GM19438 (cell line): Measurements from ENCODE around the gene SERTAD2.
A peak's percentile ranks its signal among the peaks of the same experiment; 100 is the strongest.

ENCODE experiments used
- ATAC-seq: cut with Tn5 transposase; IDR thresholded peaks from one replicate; pipeline ENCODE4 v1.9.1; 2021; ENCODE audit warnings: low read depth; ENCODE audit not compliant: unreplicated experiment

Gene SERTAD2

DNA sequence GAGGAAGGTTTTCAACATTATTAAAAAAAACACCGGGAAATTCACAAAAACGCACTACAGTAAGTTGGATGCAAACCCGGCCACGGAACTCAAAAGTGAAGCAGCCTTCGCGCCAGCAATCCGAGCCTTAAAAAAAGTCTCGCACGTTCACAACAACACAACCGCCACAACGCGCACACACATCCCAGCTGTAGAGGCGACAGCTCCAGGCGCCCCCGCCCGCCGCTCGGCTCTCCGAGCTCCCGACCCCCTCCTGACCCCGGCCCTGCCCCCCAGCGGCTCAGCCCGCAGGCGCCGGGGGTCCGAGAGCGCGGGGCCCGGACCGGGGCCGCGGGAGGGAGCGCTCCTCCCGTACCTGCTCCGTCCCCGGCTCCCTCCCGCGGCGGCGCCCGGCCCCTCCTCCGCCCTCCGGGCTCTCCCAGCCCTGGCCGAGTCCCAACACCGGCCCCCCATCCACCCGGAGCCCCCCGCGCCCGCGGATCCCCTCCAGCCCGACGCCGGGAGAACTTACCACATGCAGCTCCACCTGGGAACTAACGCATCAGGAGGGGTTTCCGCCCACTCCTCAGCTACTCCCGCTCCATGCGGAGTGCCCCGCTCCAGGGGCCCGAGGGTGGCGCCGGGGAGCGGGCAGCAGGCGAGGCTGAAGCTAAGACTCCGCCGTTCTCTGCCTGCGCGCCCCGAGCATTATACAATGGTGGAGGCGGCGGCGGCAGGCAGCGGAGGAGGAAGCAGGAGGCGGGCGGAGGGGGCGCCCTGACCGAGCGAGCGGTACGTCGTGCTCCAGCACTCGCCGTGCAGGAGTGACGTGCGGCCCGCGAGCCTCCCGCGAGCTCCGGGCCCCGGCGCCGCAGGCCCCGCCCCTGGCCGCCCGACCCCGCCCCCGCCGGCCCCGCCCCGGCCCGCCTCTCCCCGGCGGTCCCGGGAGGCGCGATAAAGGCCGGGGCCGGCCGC, at the start of gene SERTAD2:
SERTAD2 (minus strand) TSS at position 805 of the 954 bp plus-strand sequence. CDS start 17,042 bp downstream, outside the sequence.
- peak; percentile 62 for ATAC-seq

- no peak for ATAC-seq
These were observed 46.6 kb upstream of the SERTAD2 start for GRCh38 chr2:64700133-64700809.

DNA sequence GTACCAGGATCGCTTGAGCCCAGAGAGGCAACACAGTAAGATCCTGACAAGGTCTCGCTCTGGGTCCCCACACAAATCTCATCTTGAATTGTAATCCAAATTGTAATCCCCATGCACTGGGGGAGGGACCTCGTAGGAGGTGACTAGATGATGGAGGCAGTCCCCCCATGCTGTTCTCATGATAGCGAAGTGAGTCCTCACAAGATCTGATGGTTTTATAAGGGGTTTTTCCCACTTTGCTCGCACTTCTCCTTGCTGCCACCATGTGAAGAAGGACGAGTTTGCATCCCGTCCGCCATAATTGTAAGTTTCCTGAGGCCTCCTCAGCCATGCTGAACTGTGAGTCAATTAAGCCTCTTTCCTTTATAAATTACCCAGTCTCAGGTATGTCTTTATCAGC, 46.0 kb upstream of the SERTAD2 start:
- no peak for ATAC-seq

DNA sequence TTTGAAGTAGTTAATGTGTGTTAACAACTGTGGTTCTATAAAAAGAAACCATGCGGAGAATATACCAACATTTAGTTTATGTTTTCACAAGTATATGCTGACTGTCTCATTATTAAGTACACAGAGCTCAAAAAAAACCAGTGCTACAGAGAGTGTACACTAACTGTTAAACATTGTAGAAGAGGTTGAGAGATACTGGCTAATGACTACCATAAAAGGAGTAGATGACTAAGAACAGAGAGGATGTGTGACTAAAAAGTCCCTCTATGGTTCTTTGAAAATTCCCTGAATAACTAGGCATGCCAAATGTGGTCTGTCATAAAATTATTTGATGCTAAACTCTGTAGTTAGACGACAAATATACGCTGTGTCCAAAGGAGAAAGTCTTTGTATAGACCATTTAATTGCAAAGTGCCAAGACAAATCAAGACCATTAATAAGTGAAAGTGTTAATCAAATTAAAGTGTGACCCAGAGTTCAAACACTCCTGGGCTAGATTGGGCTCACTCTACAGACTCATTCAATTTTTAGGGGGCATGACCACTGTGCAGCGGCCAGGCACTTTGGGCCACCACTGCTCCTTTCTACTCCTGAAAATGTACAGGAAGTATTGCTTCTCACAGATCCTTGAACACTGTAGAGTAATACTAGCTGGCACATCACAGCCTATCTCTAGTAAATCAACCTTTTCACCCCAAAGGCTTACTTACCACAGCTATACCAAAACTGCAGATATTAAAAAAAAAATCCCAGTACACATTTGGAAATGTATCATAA, 45.1 kb upstream of the SERTAD2 start:
- ATAC-seq = peak; percentile 83

DNA sequence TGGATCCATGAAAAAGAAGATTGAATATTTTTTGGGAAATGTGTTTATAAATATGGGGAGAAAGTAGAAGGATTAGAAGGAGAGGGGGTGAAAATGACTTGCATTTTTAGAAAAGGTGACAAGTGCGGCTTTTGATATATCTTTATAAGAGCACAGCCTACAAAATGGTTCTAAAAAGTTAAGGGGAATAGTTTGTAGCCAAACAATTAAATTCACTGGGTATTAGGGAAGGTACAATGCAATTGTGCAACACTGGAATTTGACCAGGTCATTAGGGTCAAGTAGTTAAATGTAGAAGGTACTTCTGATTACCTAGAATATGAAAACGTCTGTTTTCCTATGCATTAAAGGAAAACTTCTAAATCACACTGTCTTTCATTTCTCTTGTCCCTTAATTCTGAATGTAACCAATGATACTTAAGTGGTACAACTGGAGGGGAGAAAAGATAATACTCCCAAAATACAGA, 44.5 kb upstream of the SERTAD2 start:
- ATAC-seq = peak; percentile 3

DNA sequence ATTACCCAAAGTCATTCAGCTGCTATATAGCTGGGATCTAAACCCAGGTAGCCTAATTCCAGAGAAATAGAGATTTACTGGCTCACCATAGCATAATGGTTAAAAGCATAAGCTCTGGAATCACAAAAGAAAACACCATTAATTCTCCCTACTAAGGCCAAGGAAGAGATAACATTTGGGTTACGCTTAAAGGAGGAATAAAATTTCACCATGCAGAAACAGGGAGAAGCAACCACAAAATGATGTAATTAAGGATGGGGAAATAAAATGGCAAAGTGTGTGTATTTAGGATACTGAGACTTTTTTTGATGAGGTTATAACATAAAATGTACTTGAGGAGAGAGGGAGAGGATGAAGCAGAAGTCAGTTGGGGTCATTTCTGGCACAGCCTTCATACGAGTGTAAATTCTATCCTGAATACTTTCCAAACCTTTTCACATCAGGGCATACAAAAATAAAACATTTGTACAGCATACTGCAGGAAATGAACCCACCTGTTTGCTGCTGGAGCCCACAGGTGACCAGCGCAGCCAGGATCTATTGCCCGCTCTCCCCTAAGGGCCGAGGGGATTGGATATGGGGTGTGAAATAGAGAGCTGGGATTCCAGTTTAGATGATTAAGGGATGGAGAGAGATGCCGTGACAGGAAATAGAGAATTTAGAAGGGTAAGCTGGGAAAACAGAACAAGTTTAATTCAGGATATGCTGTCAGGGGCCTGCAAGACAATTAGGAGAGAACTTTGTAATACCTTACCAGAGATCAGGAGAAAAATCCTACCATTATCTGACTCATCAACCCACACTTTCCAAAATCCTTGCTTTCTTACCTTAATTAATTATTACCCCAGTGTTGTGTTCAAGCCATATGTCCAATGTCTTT, 43.8 kb upstream of the SERTAD2 start:
- ATAC-seq = no peak

DNA sequence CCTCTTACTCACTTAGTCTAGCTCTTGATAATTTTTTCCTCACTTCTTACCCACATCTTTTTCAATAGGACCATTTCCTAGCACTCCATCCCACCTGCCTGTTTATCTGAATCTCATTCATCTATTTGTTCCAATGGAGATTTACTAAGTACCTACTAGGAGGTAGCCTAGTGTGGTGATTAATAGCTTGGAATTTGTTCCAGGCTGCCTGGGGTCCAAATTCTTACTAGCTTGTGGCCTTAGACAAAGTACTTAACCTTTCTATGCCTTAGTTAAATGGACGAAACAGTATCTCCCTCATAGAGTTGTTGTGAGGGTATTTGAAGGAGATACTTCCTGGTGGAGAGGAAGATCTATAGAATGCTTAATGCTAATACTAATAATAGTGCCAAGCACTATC, 42.9 kb upstream of the SERTAD2 start:
- no peak for ATAC-seq

DNA sequence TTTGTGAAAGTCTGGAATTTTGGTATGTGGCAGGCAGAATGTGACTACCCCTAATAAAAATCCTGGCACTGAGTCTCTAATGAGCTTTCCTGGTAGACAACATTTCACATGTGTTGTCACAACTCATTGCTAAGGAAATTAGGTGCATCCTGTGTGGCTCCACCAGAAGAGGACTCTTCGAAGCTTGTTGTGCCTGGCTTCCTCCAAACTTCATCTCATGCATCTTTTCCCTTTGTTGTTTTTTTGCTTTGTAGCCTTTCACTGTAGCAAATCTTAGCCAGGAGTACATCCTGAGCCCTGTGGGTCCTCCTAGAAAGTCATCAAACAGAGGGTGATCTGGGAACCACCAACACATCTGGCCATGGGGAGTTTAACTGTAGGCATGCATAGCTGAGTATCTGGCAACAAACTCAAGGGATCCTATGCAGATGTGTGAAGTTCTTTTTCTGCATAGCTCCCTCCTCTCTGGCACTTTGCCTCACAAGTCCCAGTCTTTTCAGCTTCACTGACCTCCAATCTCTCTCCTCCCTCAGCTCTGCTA, 42.1 kb upstream of the SERTAD2 start:
- ATAC-seq = no peak

GRCh38 chr2:64692401-64692800, 38.7 kb upstream of the SERTAD2 start:
- ATAC-seq = no peak

GRCh38 chr2:64688909-64689308, 35.2 kb upstream of the SERTAD2 start:
- ATAC-seq = no peak

DNA sequence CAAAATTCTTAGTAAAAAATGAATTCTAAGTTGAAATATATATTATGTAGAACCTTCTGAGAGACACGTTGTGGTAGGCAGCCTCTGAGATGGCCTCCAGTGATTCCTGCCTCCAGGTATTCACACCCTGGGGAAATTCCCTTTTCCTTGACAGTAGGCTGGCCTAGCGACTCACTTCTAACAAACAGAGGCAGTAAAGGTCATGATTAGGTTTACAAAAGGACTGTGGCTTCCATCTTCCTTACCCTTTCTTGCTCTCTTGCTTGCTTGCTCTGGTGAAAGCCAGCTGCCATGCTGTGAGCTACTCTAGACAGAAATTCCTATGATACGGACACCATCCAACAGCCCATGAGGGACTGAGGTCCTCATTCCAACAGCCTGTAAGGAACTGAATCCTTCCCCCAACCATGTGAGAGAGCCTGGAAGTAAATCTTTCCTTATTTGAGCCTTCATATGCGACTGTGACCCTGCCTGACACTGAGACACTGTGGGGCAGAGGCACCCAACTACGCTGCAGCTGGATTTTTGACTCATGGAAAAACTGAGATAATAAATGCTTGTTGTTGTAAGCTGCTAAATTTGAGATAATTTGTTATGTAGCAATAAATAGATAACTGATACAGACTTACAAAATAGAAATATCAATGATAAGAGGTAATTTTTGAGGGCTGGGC, 32.7 kb upstream of the SERTAD2 start:
- no peak for ATAC-seq

GRCh38 chr2:64685430-64685829, 31.7 kb upstream of the SERTAD2 start:
- ATAC-seq = no peak

- ATAC-seq = no peak
These were observed 30.2 kb upstream of the SERTAD2 start for GRCh38 chr2:64683771-64684510.

DNA sequence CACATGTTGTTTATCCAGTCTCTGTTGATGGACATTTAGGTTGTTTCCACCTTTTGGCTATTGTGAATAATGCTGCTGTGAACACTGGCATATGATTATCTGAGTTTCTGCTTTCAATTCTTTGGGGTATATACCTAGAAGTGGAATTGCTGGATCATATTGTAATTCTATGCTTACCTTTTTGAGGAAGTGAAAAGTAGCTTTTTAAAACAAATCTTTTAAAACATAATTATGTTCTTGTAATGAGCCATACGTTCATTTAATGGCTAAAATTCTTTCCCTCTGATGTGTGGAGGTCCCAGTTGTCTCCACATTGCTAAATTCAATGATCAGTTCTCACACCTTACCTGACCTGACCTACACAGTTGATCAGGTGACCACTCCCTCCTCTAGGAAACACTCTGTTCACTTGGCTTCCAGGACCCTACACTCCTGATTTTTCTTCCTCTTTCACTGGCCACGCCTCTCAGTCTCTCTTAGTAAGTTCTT, 27.8 kb upstream of the SERTAD2 start:
- ATAC-seq = no peak

DNA sequence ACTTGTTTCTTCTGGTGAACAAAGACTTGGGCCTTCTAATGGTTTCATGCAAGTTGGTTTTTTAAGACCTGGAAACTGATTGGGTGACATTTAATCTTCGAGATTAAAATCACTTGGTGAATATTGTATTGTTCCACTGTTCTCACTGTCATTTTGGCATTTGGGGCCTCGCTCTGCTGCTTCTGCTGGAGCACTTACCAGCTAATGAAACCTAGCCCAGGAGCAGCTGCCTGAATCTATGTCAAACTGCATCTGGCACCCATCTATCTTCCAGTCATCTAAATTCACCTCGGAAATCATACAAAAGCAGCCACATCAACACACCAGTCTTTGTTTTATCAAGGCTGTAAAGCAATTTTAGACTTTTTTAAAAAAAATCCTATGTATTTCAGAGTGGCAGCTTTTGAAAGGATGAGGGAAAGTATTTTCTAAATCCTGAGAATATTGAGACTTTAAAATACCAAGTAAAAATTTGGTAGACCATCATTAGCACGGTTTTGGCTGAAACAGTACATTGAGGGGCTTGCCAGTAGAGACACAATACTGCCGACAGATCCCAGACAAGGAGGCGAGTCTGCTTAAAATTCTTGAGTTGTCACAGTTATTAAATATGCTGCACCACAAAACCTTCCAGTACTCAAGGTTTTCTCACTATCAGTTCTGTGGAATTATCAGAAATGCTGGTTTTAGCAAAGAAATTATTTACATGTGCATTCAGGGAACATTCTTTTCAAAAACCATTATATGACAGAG, 26.1 kb upstream of the SERTAD2 start:
- ATAC-seq = no peak

DNA sequence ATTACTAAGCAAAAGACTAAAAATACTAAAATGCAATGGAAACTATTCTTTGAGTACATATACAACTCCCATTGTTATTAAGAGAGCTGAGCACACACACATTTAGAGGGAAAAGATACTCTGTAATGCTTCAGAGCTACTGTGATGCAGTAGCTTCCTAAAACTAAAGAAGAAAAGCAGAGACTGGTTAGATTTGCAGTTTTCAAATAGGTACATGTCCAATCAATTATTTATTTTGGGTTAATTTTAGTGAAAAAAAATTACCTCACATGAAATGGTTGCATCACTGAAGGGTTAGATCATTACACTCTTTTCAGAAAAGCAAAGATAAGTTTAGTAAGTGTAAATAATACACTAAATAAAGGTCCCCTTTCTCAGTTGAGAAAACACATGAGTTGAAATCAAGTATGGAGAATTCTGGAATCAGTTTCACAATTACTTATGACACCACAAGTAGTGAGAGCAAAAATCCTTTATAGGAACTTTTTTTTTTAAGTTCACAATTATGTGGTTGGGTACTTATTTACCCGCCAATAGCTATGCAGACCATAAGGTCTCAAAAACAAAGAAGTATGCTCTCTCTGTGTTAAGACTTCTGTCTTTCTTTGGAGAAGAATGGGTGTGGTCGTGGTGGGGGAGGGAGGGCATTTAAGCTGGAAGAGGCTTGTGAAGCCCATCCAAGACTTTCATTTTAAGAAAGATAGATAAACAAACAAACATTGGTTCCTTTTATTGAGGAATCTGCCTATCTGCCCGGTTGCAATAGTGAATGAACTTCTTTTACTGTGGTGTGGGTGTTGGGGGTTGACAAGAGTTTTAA, 25.3 kb upstream of the SERTAD2 start:
- no peak for ATAC-seq

- ATAC-seq = no peak
These were observed 23.8 kb upstream of the SERTAD2 start for GRCh38 chr2:64677530-64677929.
